GM19193 (cell line): ENCODE data around the gene NME3.

ENCODE experiments used
- POLR2A ChIP-seq: IDR thresholded peaks from 4 replicates; pipeline ENCODE4 v1.6.1; 2011; ENCODE audit not compliant: insufficient read depth, insufficient read length; ENCODE audit errors: extremely low read depth

NME3 gene

DNA sequence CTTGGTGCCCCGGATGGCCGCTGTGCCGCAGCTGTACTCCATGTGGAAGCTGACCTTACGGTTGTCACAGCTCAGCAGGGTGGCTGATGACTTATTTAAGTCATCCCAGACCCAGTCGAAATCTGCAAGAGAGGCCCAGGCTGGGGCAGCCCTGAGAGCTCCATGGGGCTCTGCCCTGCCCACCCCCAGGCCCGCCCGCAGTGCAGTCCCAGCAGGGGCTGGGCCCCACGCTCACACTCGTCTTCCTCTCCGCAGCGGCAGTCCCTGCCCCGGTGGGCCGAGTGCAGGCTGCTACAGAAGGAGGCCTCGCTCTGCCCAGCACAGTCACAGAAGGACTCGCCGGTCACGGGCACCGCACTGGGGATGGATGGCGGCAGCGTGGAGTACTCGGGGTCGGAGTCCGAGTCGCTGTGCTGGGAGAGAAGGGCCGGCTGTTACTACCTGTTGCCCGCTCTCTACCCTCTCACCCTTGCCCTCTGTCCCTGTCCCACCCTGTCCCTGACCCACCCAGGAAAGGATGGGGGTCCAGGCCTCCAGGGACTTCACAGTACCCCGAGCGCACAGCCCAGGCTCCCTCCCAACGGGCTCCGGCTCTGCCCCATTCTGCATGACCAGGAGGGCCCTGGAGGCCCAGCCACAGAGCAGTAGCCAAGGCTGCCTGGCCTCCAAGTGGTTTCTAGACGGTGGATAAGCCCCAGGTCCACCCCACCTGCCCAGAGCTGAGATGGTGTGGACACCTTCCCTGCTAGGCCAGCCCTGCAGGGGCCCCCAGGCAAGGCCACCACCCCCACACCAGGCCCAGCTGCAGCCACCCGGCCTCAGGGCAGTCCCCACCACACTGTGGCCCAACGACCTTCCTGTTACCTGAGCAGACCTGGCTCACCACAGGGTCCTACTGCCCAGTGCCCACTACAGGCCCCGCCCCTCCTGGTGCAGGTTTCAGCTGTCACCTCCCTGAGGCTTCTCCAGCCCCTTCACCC lies 7.1 kb upstream of the NME3 start:
- TF ChIP-seq POLR2A: no peak

- TF ChIP-seq POLR2A: no peak
Observed at GRCh38 chr16:1777375-1778199, 6.2 kb upstream of the NME3 start.

- TF ChIP-seq POLR2A: no peak
Observed at GRCh38 chr16:1776991-1777374, 5.6 kb upstream of the NME3 start.

GRCh38 chr16:1776672-1776955 lies 5.3 kb upstream of the NME3 start:
- TF ChIP-seq POLR2A: no peak

- no peak for TF ChIP-seq POLR2A
Observed at GRCh38 chr16:1775846-1776671, 4.7 kb upstream of the NME3 start.

- no peak for TF ChIP-seq POLR2A
Observed at GRCh38 chr16:1775006-1775845, 3.9 kb upstream of the NME3 start.

GRCh38 chr16:1774448-1774780 lies 3.1 kb upstream of the NME3 start:
- TF ChIP-seq POLR2A: no peak

GRCh38 chr16:1773703-1774447 lies 2.5 kb upstream of the NME3 start:
- TF ChIP-seq POLR2A: no peak

DNA sequence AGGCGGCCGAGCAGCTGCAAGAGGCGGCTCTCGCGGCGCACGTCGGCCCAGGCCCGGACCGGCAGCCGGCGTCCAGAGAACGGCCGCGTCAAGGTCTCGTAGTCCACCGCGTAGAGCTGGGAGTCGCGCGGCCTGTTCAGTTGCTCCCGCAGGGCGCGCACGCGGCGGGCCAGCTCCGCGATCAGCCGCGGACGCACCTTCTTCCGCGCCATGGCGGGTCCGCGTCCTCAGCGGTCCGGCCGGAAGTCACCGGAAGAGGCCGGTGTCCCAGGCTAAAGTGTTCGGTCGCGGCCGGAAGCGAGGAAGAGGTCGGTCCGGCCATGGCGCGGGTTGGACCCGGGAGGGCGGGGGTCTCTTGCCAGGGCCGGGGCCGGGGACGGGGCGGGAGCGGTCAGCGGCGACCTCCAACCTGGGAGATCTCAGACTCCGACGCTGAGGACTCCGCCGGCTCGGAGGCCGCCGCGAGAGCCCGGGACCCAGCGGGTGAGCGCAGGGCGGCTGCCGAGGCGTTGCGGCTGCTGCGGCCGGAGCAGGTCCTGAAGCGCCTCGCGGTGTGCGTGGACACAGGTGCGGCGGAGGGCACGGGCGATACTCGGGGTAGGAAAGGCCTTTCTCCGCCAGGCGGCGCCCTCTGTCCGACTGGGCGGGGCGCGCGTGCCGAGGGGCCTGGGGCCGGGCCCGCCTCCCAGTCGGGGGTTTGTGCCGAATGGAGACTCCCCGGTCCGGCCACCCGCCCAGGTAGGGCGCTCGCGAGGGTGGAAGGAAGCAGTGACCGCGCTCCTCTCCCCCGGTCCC lies 1.8 kb upstream of the NME3 start, which contains the start of gene MRPS34:
TSS of gene MRPS34 (minus strand) at position 227 of the 795 bp plus-strand sequence. CDS start at position 212, 15 bp downstream.
- TF ChIP-seq POLR2A: peak; percentile 89

- TF ChIP-seq POLR2A: no peak
Observed at GRCh38 chr16:1772362-1772907, 1.1 kb upstream of the NME3 start, which contains the start of gene EME2. TSS of gene EME2 (plus strand) at chr16:1772810. CDS start at chr16:1773228, 418 bp downstream.

DNA sequence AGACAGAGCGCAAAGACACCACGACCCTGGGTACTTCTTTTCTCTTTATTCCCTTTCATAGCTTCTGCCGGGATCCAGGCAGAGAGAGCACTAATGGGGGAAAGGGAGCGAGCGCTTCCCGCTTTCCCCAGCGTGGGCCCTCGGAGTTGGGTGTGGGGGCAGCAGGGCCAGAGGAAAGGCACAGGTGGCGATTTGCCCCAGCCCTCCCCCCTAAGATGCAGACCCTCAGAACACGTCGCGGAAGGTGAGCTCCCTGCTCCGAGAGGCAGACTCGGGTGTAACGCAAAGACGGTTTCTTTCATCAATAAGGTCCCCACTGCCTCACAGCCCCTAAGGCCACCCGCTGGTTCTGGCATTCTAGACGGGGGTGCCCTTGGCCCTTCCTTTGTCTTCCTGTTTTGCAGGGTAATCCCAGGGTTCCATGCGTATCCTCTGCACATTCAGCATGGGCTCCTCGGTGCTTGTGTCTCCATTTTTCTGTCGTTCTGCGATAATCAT lies 570 bp upstream of the NME3 start:
- TF ChIP-seq POLR2A: no peak

DNA sequence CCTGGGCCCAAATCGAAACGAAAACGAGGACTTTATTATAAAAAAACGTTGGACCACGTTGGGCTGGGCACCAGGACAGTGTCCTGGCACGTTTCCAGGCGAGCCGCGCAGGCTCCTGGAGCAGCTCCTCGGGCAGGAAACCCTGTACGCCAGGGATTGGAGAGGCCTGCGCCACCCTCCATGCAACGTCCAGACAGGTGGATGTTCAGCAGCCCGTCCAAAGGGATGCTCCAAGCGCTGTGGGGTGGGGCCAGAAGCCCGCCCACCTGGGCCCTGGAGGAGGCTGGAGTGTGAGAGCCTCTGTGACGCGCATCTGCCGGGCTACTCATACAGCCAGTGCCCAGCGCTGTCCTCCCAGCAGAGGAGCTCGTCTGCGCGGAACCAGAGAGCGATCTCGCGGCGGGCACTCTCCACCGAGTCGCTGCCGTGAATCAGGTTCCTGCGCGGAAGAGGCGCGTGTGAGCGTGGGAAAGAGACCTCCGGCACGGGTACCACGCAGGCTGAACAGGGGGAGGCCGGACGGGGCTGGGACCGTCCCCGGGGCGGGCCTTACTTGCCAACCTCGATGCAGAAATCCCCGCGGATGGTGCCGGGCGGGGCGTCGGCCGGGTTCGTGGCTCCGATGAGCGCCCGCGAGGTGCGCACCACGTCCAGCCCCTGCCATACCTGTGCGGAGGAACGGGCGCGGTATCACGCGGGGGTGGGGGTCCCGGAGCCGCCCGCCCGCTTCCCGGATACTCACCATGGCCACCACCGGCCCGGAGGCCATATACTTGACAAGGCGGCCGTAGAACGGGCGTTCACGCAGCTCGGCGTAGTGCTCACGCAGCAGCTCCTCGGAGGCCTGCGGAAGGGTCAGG lies 785 bp downstream of the NME3 start:
- peak; percentile 45 for TF ChIP-seq POLR2A
